ENCODE results near the gene SLC10A1. TPM values are rescaled to one million over a fixed set of nuclear protein-coding genes. Genes with fewer than 3 reads are reported as not detected.
"Not testable (repeated sequence)": the region's sequence is repeated elsewhere in the genome, so short reads cannot be mapped to it uniquely, and the experiment has no call there.

Gene SLC10A1
- total RNA-seq, 2 donors from 2014 or later: not detected

DNA sequence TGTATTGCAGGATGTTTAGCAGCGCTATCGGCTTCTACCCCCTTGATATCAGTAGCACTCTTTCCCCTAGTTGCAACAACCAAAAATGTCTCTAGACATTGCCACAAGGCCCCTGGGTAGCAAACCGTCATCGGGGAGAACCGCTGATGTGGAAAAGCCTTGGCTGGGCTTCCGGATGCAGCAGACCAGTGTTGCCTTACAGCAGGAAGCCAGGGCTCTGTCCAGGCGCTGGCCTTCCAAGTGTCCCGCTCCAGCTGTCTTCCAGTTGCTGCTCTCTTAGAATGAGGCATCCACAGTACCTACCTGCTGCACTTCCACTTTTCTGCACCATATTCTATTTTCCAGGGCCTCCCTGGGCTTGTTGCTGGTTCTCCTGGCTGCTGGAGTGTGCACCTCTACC is 22.6 kb upstream of the SLC10A1 start:
- ATAC-seq (replicated peaks in 1 of 2): no peak
- H3K36me3 Mint-ChIP-seq (ENCODE audit: insufficient read depth in 2 of 2): no peaks in the 10 kb centered on the region
- no peak for DNase-seq
- H3K27ac Mint-ChIP-seq: no peak overlapping the region
- H3K27me3 Mint-ChIP-seq (ENCODE audit: low read depth): no peaks in the 10 kb centered on the region
- H3K4me1 Mint-ChIP-seq (ENCODE audit: low read depth): no peaks in the 10 kb centered on the region
- H3K4me3 Mint-ChIP-seq: no peak overlapping the region
- no peaks in the 10 kb centered on the region for H3K9me3 Mint-ChIP-seq

DNA sequence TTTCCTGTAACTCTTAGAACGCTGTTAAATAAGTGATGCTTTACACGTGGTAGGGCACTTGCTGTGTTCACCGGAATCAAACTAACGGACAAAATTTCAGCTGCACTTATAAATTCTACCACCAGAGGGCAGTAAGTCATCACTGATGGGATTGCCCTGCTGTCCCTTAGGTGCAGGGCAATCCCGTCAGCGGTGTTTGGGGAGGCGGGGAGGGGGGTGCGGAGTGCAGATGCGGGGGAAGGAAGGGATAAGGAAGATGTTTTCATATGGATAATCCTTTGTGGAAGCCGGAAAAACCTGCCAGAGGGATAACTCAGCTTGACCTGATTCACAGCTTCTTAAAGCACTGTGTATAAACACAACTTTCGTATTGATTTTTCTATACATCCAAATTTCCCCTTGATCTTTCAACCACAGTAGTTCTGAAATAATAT is 21.7 kb upstream of the SLC10A1 start:
- H3K4me1 Mint-ChIP-seq (ENCODE audit: low read depth): no peaks in the 10 kb centered on the region
- no peaks in the 10 kb centered on the region for H3K36me3 Mint-ChIP-seq (ENCODE audit: insufficient read depth in 2 of 2)
- no peaks in the 10 kb centered on the region for H3K27me3 Mint-ChIP-seq (ENCODE audit: low read depth)
- peak; percentile 70 to 75 for ATAC-seq (replicated peaks in 1 of 2)
- H3K4me3 Mint-ChIP-seq: no peak overlapping the region
- no peaks in the 10 kb centered on the region for H3K9me3 Mint-ChIP-seq
- peak; percentile 49 to 77 for DNase-seq
- H3K27ac Mint-ChIP-seq: no peak overlapping the region

DNA sequence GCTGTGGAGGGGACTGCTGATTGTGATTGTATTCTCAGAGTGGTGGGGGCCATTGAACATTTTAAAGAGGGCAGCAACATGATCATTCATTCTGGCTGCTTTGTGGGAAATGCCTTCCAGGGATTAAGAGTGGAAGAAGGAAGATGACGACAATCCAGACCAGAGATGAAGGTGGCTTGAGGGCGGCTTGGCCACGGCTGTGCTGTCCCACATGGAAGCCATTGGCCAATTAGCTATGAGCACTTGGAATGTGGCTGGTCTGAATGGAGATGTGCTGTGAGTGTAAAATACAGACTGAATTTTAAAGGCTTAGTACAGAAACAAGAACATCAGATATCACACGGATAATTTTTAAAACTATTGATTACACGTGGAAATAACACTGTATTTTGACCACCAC is 19.2 kb upstream of the SLC10A1 start:
- H3K4me3 Mint-ChIP-seq: no peak overlapping the region
- H3K27me3 Mint-ChIP-seq (ENCODE audit: low read depth): no peaks in the 10 kb centered on the region
- no peak for DNase-seq
- H3K4me1 Mint-ChIP-seq (ENCODE audit: low read depth): no peaks in the 10 kb centered on the region
- H3K27ac Mint-ChIP-seq: no peak overlapping the region
- no peaks in the 10 kb centered on the region for H3K9me3 Mint-ChIP-seq
- H3K36me3 Mint-ChIP-seq (ENCODE audit: insufficient read depth in 2 of 2): no peaks in the 10 kb centered on the region
- no peak for ATAC-seq (replicated peaks in 1 of 2)

DNA sequence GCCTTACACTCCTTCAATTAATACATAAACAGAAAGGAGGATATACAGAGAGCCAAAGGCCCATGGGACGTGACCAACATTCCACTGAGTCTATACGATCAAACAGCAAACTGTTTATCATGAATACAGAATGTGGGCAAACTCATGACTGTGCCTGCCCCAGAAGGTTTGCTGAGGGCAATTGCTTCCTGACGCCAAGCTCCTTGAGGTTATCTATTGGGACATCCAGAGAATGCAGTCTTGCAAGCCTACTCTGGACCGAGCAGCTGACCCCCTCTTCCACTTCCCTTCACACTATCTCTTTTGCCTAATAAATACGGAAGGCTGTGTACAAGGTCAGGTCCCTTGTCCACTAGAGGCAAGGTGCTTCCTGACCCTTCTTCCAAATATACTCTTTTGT is 18.5 kb upstream of the SLC10A1 start:
- DNase-seq: no peak
- H3K36me3 Mint-ChIP-seq (ENCODE audit: insufficient read depth in 2 of 2): no peaks in the 10 kb centered on the region
- no peak overlapping the region for H3K27ac Mint-ChIP-seq
- H3K4me3 Mint-ChIP-seq: no peak overlapping the region
- H3K27me3 Mint-ChIP-seq (ENCODE audit: low read depth): no peaks in the 10 kb centered on the region
- H3K4me1 Mint-ChIP-seq (ENCODE audit: low read depth): no peaks in the 10 kb centered on the region
- H3K9me3 Mint-ChIP-seq: no peaks in the 10 kb centered on the region
- ATAC-seq (replicated peaks in 1 of 2): no peak

DNA sequence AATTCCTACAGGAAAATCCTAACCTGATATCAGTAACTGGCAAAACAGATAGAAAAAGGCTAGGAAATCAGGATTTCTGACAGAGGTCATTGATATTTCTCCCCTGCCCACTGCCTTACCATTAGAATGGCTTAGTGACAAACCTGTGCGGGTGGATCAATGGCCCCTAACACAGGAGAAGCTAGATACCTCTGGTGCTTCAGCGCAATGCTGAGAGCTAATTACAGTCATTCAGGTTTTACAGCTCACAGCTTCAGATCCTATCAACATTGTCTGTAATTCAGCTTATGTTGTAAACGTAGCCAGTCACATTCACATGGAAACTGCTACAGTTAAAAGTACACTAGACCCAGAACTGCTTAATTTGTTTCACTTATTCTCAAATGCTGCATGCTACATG is 17.4 kb upstream of the SLC10A1 start:
- Mint-ChIP-seq H3K9me3 (no peaks in the 10 kb centered on the region), H3K4me3 (no peak overlapping the region), H3K36me3 (ENCODE audit: insufficient read depth in 2 of 2) (no peaks in the 10 kb centered on the region), H3K27ac (no peak overlapping the region), H3K27me3 (ENCODE audit: low read depth) (no peaks in the 10 kb centered on the region), H3K4me1 (ENCODE audit: low read depth) (no peaks in the 10 kb centered on the region)
- ATAC-seq (replicated peaks in 1 of 2): no peak
- DNase-seq: no peak

DNA sequence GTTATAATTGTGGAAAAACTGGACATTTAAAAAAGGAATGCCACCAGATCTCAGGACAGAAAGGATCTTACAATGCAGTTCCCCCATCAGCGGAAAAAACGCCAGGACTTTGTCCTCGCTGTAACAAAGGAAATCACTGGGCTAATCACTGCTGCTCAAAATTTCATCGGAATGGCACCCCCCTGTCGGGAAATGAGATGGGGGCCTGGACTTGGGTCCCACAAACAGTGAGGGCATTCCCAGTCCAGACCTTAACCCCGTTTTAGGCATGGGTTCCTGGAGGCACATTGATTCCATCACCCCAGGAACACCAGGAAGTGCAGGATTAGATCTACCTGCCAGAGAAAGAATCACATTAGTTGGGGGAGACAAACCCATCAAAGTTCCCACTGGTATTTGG is 16.3 kb upstream of the SLC10A1 start:
- not testable (repeated sequence) for H3K27ac Mint-ChIP-seq; H3K4me1 Mint-ChIP-seq (ENCODE audit: low read depth); H3K27me3 Mint-ChIP-seq (ENCODE audit: low read depth); H3K4me3 Mint-ChIP-seq; H3K9me3 Mint-ChIP-seq; H3K36me3 Mint-ChIP-seq (ENCODE audit: insufficient read depth in 2 of 2); DNase-seq; ATAC-seq (replicated peaks in 1 of 2)

DNA sequence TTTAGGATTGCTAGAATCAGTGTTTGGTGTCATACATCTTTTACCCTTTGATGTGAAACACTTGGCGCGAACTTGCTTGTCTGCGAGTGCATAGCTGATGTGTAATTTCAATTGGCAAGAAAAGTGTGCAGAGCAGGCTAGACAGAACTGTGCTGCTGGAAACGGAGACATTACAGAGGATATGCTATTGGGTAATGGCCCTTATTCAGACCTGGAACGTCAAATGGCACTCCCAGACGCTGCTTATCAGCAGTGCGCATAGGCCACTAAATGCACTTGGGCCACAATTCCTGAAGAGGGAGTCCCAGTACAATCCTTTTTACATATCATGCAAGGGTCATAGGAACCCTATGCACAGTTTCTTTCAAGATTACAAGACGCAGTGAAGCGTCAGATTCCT is 15.7 kb upstream of the SLC10A1 start:
- H3K9me3 Mint-ChIP-seq: no peaks in the 10 kb centered on the region
- H3K36me3 Mint-ChIP-seq (ENCODE audit: insufficient read depth in 2 of 2): no peaks in the 10 kb centered on the region
- no peak for ATAC-seq (replicated peaks in 1 of 2)
- DNase-seq: no peak
- H3K4me1 Mint-ChIP-seq (ENCODE audit: low read depth): no peaks in the 10 kb centered on the region
- no peak overlapping the region for H3K27ac Mint-ChIP-seq
- H3K4me3 Mint-ChIP-seq: no peak overlapping the region
- no peaks in the 10 kb centered on the region for H3K27me3 Mint-ChIP-seq (ENCODE audit: low read depth)

DNA sequence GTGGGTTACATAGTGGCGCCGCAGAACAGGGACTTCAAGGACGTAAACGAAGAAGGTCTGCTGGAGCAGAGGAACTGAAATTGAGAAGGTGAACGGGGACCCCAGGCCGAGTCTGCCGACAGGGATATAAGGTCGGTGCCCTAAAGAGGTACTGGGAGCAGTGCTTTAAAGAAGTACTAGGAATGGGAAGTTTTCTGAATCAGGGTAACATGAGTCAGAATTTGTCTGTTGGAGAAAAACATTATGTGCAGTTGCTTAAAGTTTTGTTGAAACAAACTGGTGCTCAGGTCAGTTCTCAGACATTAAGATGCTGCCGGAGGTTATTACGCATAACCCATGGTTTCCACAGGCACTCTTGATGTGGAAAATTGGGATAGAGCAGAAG is 14.8 kb upstream of the SLC10A1 start:
- ATAC-seq (replicated peaks in 1 of 2) (no peak), DNase-seq (no peak)
- Mint-ChIP-seq H3K27ac (no peak overlapping the region), H3K36me3 (ENCODE audit: insufficient read depth in 2 of 2) (no peaks in the 10 kb centered on the region), H3K27me3 (ENCODE audit: low read depth) (no peaks in the 10 kb centered on the region), H3K4me1 (ENCODE audit: low read depth) (no peaks in the 10 kb centered on the region), H3K4me3 (no peak overlapping the region), H3K9me3 (no peaks in the 10 kb centered on the region)

DNA sequence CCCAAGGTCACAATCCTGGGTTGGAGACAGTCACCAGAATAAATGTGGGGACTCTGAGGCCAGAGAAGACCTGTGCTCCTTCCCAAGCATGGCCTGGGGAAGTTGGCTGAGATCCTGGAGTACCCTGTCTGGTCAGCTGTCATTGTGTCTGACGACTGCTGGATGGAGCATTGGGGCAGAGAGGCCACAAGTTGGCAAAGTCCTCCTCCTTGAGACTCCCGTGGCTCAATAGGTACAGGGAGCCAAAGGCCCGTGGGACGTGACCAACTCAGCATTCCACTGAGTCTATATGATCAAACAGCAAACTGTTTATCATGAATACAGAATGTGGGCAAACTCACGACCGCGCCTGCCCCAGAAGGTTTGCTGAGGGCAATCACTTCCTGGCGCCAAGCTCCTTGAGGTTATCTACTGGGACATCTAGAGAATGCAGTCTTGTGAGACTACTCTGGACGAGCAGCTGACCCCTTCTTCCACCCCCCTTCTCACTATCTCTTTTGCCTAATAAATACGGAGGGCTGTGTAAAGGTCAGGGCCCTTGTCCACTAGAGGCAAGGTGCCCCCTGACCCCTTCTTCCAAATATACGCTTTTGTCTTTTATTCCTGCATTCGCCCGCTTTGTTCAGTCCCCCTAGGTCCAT is 14.3 kb upstream of the SLC10A1 start:
- H3K4me1 Mint-ChIP-seq (ENCODE audit: low read depth): no peaks in the 10 kb centered on the region
- H3K36me3 Mint-ChIP-seq (ENCODE audit: insufficient read depth in 2 of 2): no peaks in the 10 kb centered on the region
- no peak overlapping the region for H3K27ac Mint-ChIP-seq

DNA sequence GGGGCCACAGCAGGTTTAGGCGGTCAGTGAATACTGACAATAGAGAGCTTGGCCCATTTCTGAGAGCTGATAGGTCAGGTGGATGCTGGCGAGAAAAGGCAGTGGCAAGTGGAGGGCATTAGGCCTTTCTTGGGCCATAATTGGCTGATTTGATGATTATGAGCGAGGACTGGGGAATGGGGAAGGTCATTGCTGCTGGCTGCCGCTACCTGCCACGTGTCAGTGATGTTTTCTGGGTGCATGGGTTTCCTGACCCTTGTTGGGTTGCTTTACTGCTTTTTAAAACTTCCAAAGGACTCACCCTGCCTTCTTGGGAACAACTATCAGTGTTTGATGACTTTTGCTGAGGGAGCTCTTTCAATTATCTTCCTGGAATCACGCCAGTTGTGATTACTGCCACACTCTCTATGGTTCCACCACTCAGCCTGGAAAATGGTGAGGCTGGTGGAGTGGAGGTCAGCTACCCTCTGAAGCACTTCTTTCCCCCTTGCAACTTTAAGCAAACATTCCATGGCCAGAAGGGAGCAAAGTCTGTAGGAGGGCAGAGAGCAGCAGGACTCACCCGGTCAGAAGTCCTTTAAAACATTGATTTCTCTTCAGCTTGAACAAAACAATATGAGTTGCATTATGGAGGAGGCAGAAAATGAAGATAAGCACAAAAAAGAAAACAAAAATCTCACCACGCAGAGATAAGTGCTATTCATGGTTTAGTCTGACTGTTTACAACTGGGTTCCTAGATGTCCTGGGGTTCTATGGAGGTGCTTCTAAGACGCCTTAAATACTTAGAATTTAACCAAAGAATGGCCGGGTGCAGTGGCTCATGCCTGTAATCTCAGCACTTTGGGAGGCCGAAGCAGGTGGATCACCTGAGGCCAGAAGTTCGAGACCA is 12.1 kb upstream of the SLC10A1 start:
- ATAC-seq (replicated peaks in 1 of 2) (no peak), DNase-seq (no peak)
- Mint-ChIP-seq H3K27me3 (ENCODE audit: low read depth) (no peaks in the 10 kb centered on the region), H3K9me3 (no peaks in the 10 kb centered on the region), H3K36me3 (ENCODE audit: insufficient read depth in 2 of 2) (no peaks in the 10 kb centered on the region), H3K4me1 (ENCODE audit: low read depth) (no peaks in the 10 kb centered on the region), H3K27ac (no peak overlapping the region), H3K4me3 (no peak overlapping the region)

More for the DNA sequence above, 14.3 kb upstream of the SLC10A1 start:
- ATAC-seq (replicated peaks in 1 of 2): no peak
- DNase-seq: no peak
- Mint-ChIP-seq H3K9me3 (no peaks in the 10 kb centered on the region), H3K27me3 (ENCODE audit: low read depth) (no peaks in the 10 kb centered on the region), H3K4me3 (no peak overlapping the region)

DNA sequence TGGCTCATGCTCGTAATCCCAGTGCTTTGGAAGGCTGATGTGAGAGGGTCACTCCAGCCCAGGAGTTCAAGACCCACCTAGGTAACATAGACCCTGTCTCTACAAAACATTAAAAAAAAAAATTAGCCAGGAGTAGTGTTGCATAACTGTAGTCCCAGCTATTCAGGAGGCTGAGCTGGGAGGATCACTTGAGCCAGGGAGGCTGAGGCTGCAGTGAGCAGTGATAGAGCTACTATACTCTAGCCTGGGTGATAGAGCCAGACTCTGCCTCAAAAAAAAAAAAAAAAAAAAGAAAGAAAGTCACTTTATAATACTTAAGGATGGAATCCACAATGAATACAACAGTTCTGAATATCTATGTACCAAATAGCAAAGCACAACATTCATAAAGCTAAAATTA is 10.2 kb upstream of the SLC10A1 start:
- ATAC-seq (replicated peaks in 1 of 2) (no peak), DNase-seq (no peak)
- Mint-ChIP-seq H3K9me3 (no peaks in the 10 kb centered on the region), H3K4me1 (ENCODE audit: low read depth) (no peaks in the 10 kb centered on the region), H3K27ac (no peak overlapping the region), H3K36me3 (ENCODE audit: insufficient read depth in 2 of 2) (no peaks in the 10 kb centered on the region), H3K4me3 (no peak overlapping the region), H3K27me3 (ENCODE audit: low read depth) (no peaks in the 10 kb centered on the region)

DNA sequence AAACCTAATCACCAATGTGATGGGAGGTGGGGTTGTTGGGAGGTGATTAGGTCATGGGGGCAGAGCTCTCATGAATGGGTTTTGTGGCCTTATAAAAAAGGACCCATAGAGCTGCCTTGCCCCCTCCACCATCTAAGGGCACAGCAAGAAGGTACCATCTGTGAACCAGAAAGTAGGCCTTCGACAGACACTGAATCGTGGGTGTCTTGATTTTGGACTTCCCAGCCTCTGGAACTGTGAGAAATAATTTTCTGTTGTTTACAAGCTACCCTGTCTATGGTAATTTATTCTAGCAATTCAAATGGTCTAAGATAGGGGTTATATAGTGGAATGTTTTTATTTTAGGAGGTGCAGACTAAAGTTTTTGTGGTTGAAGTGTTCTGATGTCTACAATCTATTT is 7.9 kb upstream of the SLC10A1 start:
- DNase-seq: no peak
- H3K27ac Mint-ChIP-seq: no peak overlapping the region
- H3K4me3 Mint-ChIP-seq: no peak overlapping the region
- H3K36me3 Mint-ChIP-seq (ENCODE audit: insufficient read depth in 2 of 2): peaks cover 0 to 5% of the 10 kb centered on the region in 2 donors
- no peaks in the 10 kb centered on the region for H3K9me3 Mint-ChIP-seq
- peaks cover 3% of the 10 kb centered on the region for H3K27me3 Mint-ChIP-seq (ENCODE audit: low read depth)
- no peaks in the 10 kb centered on the region for H3K4me1 Mint-ChIP-seq (ENCODE audit: low read depth)
- ATAC-seq (replicated peaks in 1 of 2): no peak

DNA sequence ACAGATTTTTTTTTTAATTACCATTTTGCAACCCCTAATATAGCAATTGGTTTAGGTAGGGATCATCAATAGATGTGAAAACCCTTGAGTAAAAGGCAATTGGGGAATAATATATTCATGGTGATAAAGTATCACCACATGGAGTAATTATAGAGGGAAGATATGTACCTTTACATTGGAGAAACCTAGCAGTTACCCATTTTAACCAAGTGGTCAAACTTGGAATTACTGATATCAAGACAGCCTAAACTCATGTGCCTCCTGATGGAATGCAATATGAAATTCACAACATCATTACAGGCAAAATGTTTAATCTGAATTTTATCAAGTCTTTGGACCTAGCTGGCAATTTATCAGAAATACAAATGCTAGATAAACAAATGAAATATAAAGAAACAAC is 6.7 kb upstream of the SLC10A1 start:
- Mint-ChIP-seq H3K9me3 (no peaks in the 10 kb centered on the region), H3K4me3 (no peak overlapping the region), H3K27me3 (ENCODE audit: low read depth) (peaks cover 7% of the 10 kb centered on the region), H3K27ac (no peak overlapping the region), H3K4me1 (ENCODE audit: low read depth) (no peaks in the 10 kb centered on the region), H3K36me3 (ENCODE audit: insufficient read depth in 2 of 2) (peaks cover 0 to 5% of the 10 kb centered on the region in 2 donors)
- ATAC-seq (replicated peaks in 1 of 2) (no peak), DNase-seq (no peak)

DNA sequence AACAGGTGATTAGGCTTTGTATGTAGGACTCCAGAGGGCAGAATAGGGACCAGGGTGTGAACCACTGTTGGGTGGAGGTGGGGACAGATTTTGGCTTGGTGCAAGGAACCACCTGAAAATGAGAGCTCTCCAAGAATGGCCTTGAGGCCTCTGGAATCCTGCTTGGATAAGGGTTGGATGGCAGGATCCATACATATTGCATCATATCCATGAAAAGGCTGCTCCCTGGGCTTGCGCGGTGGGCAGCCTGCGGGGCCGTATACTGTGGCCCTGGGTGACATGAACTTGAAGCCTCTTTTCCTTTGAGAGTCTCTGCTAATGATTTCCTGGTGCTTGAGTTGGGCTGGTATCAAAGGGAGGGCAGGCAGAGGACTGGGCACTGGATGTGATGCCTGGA is 1.3 kb upstream of the SLC10A1 start:
- H3K36me3 Mint-ChIP-seq (ENCODE audit: insufficient read depth in 2 of 2): peaks cover 0 to 5% of the 10 kb centered on the region in 2 donors
- H3K4me1 Mint-ChIP-seq (ENCODE audit: low read depth): no peaks in the 10 kb centered on the region
- peaks cover 7% of the 10 kb centered on the region for H3K27me3 Mint-ChIP-seq (ENCODE audit: low read depth)
- H3K4me3 Mint-ChIP-seq: no peak overlapping the region
- no peaks in the 10 kb centered on the region for H3K9me3 Mint-ChIP-seq
- ATAC-seq (replicated peaks in 1 of 2) (no peak), DNase-seq (no peak)
- H3K27ac Mint-ChIP-seq: no peak overlapping the region
